Measurements from ENCODE around the gene NAV2.
"Not testable (repeated sequence)": the region's sequence is repeated elsewhere in the genome, so short reads cannot be mapped to it uniquely, and the experiment has no call there.

NAV2 gene

GRCh38 chr11:19953909-19954308, 241.3 kb downstream of the NAV2 start:
- no peak for DNase-seq (ENCODE audit: low read depth in 2 of 2)

GRCh38 chr11:19954899-19955298, 242.3 kb downstream of the NAV2 start:
- no peak for DNase-seq (ENCODE audit: low read depth in 2 of 2)

DNA sequence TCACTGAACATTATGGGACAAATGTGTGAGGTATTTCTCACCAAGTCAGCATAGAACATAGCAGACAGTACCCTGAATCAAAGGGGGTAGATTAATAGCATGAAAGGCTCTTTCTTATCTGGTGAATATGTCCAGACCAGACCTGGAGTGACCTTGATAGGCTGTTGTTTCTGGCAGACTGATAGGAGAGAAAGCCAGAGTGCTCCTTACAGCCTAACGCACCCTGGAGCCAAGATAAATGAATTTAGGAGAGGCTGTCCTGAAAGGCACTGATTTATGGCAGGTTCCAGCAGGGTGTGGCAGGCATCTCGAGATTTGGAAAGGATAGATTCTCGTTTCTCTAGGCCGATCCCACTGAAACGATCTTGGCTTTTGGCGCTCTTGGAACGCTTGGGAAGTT, 243.0 kb downstream of the NAV2 start:
- DNase-seq (ENCODE audit: low read depth in 2 of 2) = no peak

GRCh38 chr11:19956228-19956627, 243.6 kb downstream of the NAV2 start:
- DNase-seq (ENCODE audit: low read depth in 2 of 2) = no peak

DNA sequence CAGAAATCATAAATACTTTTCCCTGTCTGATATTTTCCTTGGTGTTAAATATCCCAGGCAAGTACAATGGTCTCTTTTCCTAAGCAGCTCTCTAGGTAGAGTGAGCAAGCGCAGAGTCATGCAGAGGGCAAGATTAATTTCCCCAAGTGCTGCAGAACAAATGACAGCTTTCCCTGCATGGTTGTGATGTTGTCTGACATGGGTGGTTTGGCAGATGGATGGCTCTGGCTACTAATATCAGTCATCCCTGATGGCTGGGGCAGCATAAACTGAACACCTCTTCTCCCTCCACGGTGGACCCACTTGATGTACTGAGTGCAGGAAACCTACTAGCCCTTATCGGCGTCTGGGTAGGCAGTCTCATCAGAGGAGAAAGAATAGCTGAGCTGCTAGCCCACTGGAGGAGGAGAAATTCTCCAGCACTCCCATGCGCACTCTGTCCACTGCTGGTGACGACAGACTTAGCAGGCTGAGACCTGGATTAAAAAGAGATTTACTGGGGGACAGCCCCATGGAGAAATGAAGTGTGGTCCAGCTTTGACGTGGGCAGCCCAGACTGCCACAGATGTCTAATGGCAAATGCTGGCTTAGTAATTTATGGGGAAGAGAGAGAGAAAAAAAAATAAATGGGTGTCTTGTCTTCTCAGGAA, 244.8 kb downstream of the NAV2 start:
- DNase-seq (ENCODE audit: low read depth in 2 of 2) = no peak

GRCh38 chr11:19958204-19958603, 245.6 kb downstream of the NAV2 start:
- DNase-seq (ENCODE audit: low read depth in 2 of 2) = no peak

- no peak for DNase-seq (ENCODE audit: low read depth in 2 of 2)
Observed at GRCh38 chr11:19959210-19959609, 246.6 kb downstream of the NAV2 start.

- DNase-seq (ENCODE audit: low read depth in 2 of 2) = no peak
Observed at GRCh38 chr11:19959648-19960059, 247.0 kb downstream of the NAV2 start.

DNA sequence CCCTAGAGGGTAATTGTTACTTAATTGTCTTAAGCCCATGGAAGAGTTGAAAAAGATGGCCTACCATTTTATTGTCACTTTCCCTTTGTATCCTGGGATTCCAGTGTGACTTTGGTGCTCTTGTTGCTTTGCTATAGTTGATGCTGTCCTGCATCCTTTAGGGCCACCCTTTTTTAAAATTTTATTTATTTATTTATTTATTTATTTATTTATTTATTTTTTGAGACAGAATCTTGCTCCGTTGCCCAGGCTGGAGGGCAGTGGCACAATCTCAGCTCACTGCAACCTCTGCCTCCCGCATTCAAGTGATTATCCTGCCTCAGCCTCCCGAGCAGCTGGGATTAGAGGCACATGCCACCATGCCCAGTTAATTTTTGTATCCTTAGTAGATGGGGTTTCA, 247.8 kb downstream of the NAV2 start:
- DNase-seq (ENCODE audit: low read depth in 2 of 2) = not testable (repeated sequence)

- no peak for DNase-seq (ENCODE audit: low read depth in 2 of 2)
Observed at GRCh38 chr11:19961225-19961624, 248.6 kb downstream of the NAV2 start.

DNA sequence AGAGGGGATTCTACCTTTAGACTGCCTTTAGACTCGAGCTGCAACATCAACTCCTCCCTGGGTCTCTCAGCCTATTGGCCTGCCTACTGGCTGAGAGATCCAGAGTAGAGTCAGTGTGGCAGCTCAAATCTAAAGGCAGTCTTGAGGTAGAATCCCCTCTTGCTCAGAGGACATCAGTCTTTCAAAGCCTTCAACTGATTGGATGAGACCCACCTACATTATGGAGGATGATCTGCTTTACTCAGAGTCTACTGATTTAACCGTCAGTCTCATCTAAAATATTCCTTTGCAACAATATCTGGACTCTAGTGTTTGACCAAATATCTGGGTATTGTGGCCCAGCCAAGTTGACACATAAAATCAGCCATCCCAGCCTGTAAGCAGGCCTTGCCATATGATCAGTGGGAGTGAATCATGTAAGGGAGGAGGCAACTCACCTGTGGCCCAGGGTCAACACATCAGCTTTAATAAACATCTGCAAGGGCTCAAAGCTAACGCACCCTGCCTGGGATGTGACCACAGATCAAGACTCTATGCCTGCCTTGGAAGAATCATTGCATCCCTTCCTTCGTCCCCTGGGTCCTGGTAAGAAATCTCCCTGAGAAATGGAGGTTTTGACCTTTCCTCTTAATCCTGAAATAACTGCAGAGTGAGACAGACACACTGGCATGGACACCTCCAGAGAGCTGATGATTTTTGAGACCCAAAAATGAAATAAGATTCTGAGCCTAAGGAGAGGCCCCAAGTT, 249.6 kb downstream of the NAV2 start:
- DNase-seq (ENCODE audit: low read depth in 2 of 2) = no peak

- no peak for DNase-seq (ENCODE audit: low read depth in 2 of 2)
Observed at GRCh38 chr11:19962801-19963175, 250.2 kb downstream of the NAV2 start.

GRCh38 chr11:19963697-19964387, 251.2 kb downstream of the NAV2 start:
- no peak for DNase-seq (ENCODE audit: low read depth in 2 of 2)

GRCh38 chr11:19966441-19966840, 253.8 kb downstream of the NAV2 start:
- DNase-seq (ENCODE audit: low read depth in 2 of 2) = no peak

DNA sequence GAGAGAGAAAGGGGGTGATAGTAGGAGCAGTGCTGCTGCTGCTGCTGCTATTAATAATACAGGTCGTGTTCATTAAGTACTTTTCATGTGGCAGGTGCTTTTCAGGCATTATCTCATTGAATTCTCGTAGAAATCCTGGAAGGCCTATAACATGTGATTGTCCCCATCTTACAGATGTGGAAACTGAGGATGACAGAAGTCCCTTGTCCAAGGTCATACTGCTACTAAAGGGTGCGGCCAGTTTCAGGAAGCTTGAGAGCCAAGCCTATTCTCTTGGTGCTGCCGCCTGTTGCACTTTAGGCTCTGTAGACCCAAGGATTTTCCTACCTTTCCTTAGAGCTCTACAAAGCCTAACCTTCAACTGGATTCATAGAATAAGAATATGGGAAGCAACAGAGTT, 254.3 kb downstream of the NAV2 start:
- DNase-seq (ENCODE audit: low read depth in 2 of 2) = no peak

- DNase-seq (ENCODE audit: low read depth in 2 of 2) = no peak
Observed at GRCh38 chr11:19967787-19968186, 255.2 kb downstream of the NAV2 start.

- DNase-seq (ENCODE audit: low read depth in 2 of 2) = no peak
Observed at GRCh38 chr11:19968860-19969259, 256.2 kb downstream of the NAV2 start.

- no peak for DNase-seq (ENCODE audit: low read depth in 2 of 2)
Observed at GRCh38 chr11:19970944-19971343, 258.3 kb downstream of the NAV2 start.

DNA sequence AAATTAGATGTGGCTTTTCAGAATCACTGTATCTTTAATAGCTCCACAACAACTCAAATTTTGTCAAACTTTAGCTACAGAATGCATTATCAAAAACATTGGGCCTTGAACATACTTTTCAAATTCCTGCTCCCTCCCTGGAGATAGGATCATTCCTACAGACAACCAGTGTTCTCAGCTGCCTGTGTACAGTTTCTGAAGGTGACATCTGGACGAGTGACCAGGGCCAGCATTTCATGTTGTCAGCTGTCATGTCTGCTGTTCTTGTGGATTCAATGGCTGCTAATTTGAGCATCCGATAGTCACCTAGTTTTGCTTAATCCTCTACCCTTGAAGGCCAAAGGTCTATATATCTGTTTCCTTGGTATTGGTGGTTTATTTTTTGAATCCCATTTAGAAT, 259.5 kb downstream of the NAV2 start:
- no peak for DNase-seq (ENCODE audit: low read depth in 2 of 2)

DNA sequence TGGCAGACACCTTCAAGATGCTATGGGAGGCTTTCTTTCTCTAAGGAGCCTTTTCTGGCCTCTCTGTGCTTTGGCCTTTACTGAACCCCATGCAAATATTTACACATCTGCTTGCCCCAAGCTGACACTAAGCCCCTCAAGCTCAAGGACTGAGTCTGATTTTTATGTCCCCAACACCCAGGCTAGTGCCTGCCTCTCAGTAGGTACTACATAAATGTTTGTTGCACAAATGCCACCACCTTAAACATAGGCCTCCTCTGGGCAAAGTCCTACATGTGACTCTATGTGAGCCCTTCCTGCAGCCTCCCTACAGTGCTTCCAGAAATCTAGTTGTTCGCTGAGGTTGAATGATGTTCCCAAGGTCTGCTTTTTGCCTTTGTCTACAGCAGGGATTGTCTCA, 260.0 kb downstream of the NAV2 start:
- DNase-seq (ENCODE audit: low read depth in 2 of 2) = no peak

DNA sequence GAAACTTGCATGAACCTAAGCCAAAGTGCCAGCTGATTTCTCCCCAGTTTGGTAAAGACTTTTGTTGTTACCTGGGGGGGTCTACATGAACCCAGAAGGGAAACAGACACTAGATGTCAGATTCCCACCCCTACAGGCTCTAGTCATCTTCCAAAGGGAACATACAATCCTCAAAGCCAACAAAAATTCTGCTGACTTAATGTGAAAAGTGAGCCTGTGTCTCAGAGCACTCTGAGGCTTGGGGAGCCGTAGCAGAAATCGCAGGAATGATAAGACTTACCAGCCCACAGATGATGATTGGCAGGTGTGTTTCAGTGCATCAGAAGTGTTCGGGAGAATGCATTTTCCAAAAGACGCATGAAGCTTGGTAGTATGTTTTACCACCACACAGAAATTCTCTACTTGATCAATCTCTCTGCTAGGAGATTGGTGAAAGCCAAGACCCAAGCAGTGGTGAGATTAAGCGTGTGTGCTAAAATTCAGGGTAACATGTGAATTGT, 260.5 kb downstream of the NAV2 start:
- DNase-seq (ENCODE audit: low read depth in 2 of 2) = no peak

DNA sequence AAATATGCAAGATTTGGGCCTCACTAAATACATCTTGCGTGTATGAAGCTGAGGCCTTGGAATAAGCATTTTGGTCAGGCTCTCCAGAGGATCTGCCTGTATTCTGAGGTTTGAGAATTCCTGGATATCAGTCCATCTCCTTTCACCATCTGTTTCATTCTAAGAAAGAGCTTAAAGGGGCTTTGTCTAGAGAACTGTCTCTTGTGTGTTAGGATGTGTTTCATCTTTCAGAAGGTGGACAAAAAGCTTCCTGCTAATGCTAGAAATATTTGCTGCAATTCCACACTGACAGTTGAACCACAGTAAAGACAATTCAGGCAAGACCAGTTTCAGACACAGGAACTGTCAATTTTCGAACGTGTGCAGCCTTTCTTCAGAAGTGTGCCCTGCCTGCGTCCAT, 262.2 kb downstream of the NAV2 start:
- no peak for DNase-seq (ENCODE audit: low read depth in 2 of 2)
